Liver (tissue), 9 donors: Measurements from ENCODE around the gene NT5C2. TPM values are rescaled to one million over a fixed set of nuclear protein-coding genes. Genes with fewer than 3 reads are reported as not detected.
"Not testable (repeated sequence)": the region's sequence is repeated elsewhere in the genome, so short reads cannot be mapped to it uniquely, and the experiment has no call there.

Experiments
- DNase-seq: peaks from one replicate; pipeline ENCODE4 v3.0.0-alpha.2; 2017; ENCODE audit warnings: low spot score
- H3K27ac ChIP-seq, 2 donors: one replicate each; pipeline ENCODE4 v1.7.0; 2013; ENCODE audit warnings: inconsistent platforms in 2 of 2, low read length in 2 of 2, control low read depth in 1 of 2, low read depth in 1 of 2, mild to moderate bottlenecking in 1 of 2
- H3K27me3 ChIP-seq, 4 donors: one replicate each; pipeline versions ENCODE4 v1.6.1 to v1.7.0; 2013; ENCODE audit warnings: low read length in 3 of 4, inconsistent platforms in 1 of 4, mild to moderate bottlenecking in 1 of 4, moderate library complexity in 1 of 4; ENCODE audit not compliant: control insufficient read depth in 4 of 4, insufficient read depth in 4 of 4
- H3K36me3 ChIP-seq, 4 donors: one replicate each; pipeline versions ENCODE4 v1.6.1 to v1.7.0; 2013; ENCODE audit warnings: low read length in 3 of 4, mild to moderate bottlenecking in 3 of 4, low read depth in 1 of 4, moderate library complexity in 1 of 4; ENCODE audit not compliant: control insufficient read depth in 4 of 4, insufficient read depth in 3 of 4
- H3K4me1 ChIP-seq, 4 donors: one replicate each; pipeline versions ENCODE4 v1.6.1 to v1.7.0; 2013; ENCODE audit warnings: low read length in 3 of 4, mild to moderate bottlenecking in 3 of 4, moderate library complexity in 1 of 4; ENCODE audit not compliant: control insufficient read depth in 4 of 4, insufficient read depth in 4 of 4
- H3K4me3 ChIP-seq, 3 donors: one replicate each; pipeline versions ENCODE4 v1.6.1 to v1.7.0; 2013; ENCODE audit warnings: low read length in 3 of 3, control low read depth in 1 of 3, low read depth in 1 of 3, mild to moderate bottlenecking in 1 of 3
- H3K9ac ChIP-seq, 2 donors: one replicate each; pipeline ENCODE4 v1.7.0; 2013; ENCODE audit warnings: low read length in 2 of 2, mild to moderate bottlenecking in 2 of 2, moderate library complexity in 2 of 2, control low read depth in 1 of 2, low read depth in 1 of 2
- H3K9me3 ChIP-seq, 4 donors: one replicate each; pipeline versions ENCODE4 v1.6.1 to v1.7.0; 2013; ENCODE audit warnings: low read length in 3 of 4; ENCODE audit not compliant: control insufficient read depth in 4 of 4
- ATF3 ChIP-seq: IDR thresholded peaks from 2 replicates; pipeline ENCODE4 v1.6.1; 2016; ENCODE audit warnings: antibody characterized with exemption
- EGR1 ChIP-seq, 2 donors: IDR thresholded peaks; 2 replicates each; pipeline ENCODE4 v1.6.1; 2016 to 2018; ENCODE audit warnings: antibody characterized with exemption in 2 of 2, low read depth in 2 of 2
- FOXA1 ChIP-seq: IDR thresholded peaks from 2 replicates; pipeline ENCODE4 v1.6.1; 2016; ENCODE audit warnings: antibody characterized with exemption
- FOXA2 ChIP-seq: IDR thresholded peaks from 2 replicates; pipeline ENCODE4 v1.6.1; 2016; ENCODE audit warnings: antibody characterized with exemption
- GABPA ChIP-seq, 2 donors: IDR thresholded peaks in 1 of 2; conservative IDR thresholded peaks in 1 of 2; 2 replicates each; pipeline ENCODE4 v1.6.1; 2016; ENCODE audit warnings: antibody characterized with exemption in 2 of 2, mild to moderate bottlenecking in 1 of 2, moderate library complexity in 1 of 2
- HNF4A ChIP-seq, 2 donors: conservative IDR thresholded peaks; 2 replicates each; pipeline ENCODE4 v1.6.1; 2016; ENCODE audit warnings: antibody characterized with exemption in 2 of 2, mild to moderate bottlenecking in 2 of 2
- HNF4G ChIP-seq: IDR thresholded peaks from 2 replicates; pipeline ENCODE4 v1.6.1; 2016; ENCODE audit warnings: antibody characterized with exemption
- JUND ChIP-seq, 2 donors: IDR thresholded peaks; 2 replicates each; pipeline ENCODE4 v1.6.1; 2016; ENCODE audit warnings: antibody characterized with exemption in 2 of 2
- MAX ChIP-seq: IDR thresholded peaks from 2 replicates; pipeline ENCODE4 v1.6.1; 2016; ENCODE audit warnings: antibody characterized with exemption
- NR2F2 ChIP-seq: IDR thresholded peaks from 2 replicates; pipeline ENCODE4 v1.6.1; 2016; ENCODE audit warnings: antibody characterized with exemption
- RAD21 ChIP-seq, 2 donors: IDR thresholded peaks; 2 replicates each; pipeline ENCODE4 v1.6.1; 2016; ENCODE audit warnings: antibody characterized with exemption in 2 of 2, mild to moderate bottlenecking in 2 of 2
- REST ChIP-seq: IDR thresholded peaks from 2 replicates; pipeline ENCODE4 v1.6.1; 2016; ENCODE audit warnings: antibody characterized with exemption, mild to moderate bottlenecking
- RXRA ChIP-seq, 2 donors: IDR thresholded peaks; 2 replicates each; pipeline ENCODE4 v1.6.1; 2017 to 2018; ENCODE audit warnings: antibody characterized with exemption in 2 of 2, mild to moderate bottlenecking in 1 of 2
- SP1 ChIP-seq: IDR thresholded peaks from 2 replicates; pipeline ENCODE4 v1.6.1; 2018; ENCODE audit warnings: antibody characterized with exemption, mild to moderate bottlenecking
- YY1 ChIP-seq: IDR thresholded peaks from 2 replicates; pipeline ENCODE4 v1.6.1; 2016; ENCODE audit warnings: antibody characterized with exemption, mild to moderate bottlenecking
- ZBTB33 ChIP-seq: IDR thresholded peaks from 2 replicates; pipeline ENCODE4 v1.6.1; 2016; ENCODE audit warnings: antibody characterized with exemption
- WGBS: extraction: QIAGEN DNeasy Blood & Tissue Kit; methylation state at CpG from one replicate; pipeline ENCODE4 v1.1.7; 2013; 5-methylcytosine and 5-hydroxymethylcytosine counted together
- polyA plus RNA-seq, 2 donors: library from polyadenylated mRNA; stranded (reverse) in 1 of 2; unstranded in 1 of 2; fragments of 200-250 nt in 1 of 2; fragments of >200 nt in 1 of 2; fragmentation: Nextera tagmentation in 1 of 2; extraction: Ambion mirVana in 1 of 2; gene quantifications; one replicate each; pipeline versions ENCODE4 v1.2.1 to v1.2.3, GENCODE V29; 2013 to 2015
- total RNA-seq, 2 donors: library from RNA; depleted of rRNA; stranded (reverse); fragments of >200 nt; gene quantifications; one replicate each; pipeline ENCODE4 v1.2.3, GENCODE V29; 2014
- donor health status: healthy.
- donor health status: healthy.
- donor health status: healthy.
- donor health status: healthy.
- donor health status: healthy.

The NT5C2 gene
- total and polyA plus RNA-seq, 4 donors = 14.4 to 65.3 (median 33.0) TPM

GRCh38 chr10:103225939-103226338 lies 32.9 kb upstream of the NT5C2 start:
- no peak overlapping the region for H3K9ac ChIP-seq
- no peaks in the 10 kb centered on the region for H3K36me3 ChIP-seq
- H3K27me3 ChIP-seq = no peaks in the 10 kb centered on the region
- DNase-seq = no peak
- TF ChIP-seq GABPA (IDR thresholded peaks at IDR 0.05 in 1 of 2, conservative IDR thresholded peaks at IDR 0.05 in 1 of 2) (no peak), JUND (IDR thresholded peaks at IDR 0.05) (no peak), HNF4A (conservative IDR thresholded peaks at IDR 0.05) (no peak), ZBTB33 (no peak), FOXA1 (no peak), SP1 (no peak), RXRA (IDR thresholded peaks at IDR 0.05) (no peak), YY1 (no peak), EGR1 (IDR thresholded peaks at IDR 0.05; ENCODE audit: low read depth in 2 of 2) (no peak), ATF3 (no peak), REST (no peak), RAD21 (IDR thresholded peaks at IDR 0.05) (no peak), HNF4G (no peak), MAX (no peak), NR2F2 (no peak), FOXA2 (no peak)
- peaks cover 0 to 6% (median under 1%) of the 10 kb centered on the region in 4 donors for H3K9me3 ChIP-seq
- H3K27ac ChIP-seq = no peak overlapping the region
- H3K4me3 ChIP-seq = no peak overlapping the region
- H3K4me1 ChIP-seq = no peaks in the 10 kb centered on the region

GRCh38 chr10:103224721-103225120 lies 31.6 kb upstream of the NT5C2 start:
- not testable (repeated sequence) for H3K27ac ChIP-seq, H3K9me3 ChIP-seq, DNase-seq, H3K4me1 ChIP-seq, H3K9ac ChIP-seq, H3K27me3 ChIP-seq, H3K4me3 ChIP-seq, H3K36me3 ChIP-seq
- WGBS = 78% methylated on average over 5 of the region's 5 CpGs
